GM18858 (cell line): Measurements from ENCODE around the gene TMEM233.
"Not testable (repeated sequence)": the region's sequence is repeated elsewhere in the genome, so short reads cannot be mapped to it uniquely, and the experiment has no call there.

ENCODE experiments used
- ATAC-seq: cut with Tn5 transposase; IDR thresholded peaks from one replicate; pipeline ENCODE4 v1.9.1; 2021; ENCODE audit not compliant: unreplicated experiment

TMEM233 gene

DNA sequence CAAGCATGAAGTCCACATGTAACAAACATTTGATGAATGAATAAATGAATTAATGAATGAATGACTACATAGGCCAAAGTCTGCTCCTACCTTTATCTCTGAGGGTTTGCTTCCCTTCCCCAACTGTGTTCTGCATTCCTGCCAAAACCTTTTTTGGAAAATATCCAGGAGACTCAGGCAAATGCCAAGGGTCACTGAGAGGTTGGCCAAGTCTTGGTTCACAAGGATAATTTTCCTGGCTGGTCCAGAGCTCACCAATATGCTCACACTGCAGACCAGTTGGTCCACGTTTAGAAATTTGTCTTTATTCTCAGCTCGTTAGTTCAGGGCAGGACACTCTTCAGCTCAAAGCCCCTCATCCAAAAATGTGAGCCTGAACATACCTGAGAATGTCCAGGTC, 10.2 kb downstream of the TMEM233 start:
- ATAC-seq = no peak

DNA sequence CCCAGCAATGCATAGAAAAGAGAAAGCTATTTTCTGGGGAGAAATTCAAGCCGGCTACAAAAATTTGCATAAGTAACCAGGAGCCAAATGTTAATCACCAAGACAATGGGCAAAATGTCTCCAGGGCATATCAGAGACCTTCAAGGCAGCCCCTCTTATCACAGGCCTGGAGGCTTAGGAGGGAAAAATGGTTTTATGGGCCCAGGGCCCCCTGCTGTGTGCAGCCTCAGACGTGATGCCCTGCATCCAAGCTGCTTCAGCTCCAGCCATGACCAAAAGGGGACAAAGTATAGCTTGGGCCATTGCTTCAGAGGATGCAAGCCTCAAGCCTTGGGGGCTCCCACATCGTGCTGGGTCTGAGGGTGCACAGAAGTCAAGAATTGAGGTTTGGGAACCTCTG, 15.8 kb downstream of the TMEM233 start:
- no peak for ATAC-seq

DNA sequence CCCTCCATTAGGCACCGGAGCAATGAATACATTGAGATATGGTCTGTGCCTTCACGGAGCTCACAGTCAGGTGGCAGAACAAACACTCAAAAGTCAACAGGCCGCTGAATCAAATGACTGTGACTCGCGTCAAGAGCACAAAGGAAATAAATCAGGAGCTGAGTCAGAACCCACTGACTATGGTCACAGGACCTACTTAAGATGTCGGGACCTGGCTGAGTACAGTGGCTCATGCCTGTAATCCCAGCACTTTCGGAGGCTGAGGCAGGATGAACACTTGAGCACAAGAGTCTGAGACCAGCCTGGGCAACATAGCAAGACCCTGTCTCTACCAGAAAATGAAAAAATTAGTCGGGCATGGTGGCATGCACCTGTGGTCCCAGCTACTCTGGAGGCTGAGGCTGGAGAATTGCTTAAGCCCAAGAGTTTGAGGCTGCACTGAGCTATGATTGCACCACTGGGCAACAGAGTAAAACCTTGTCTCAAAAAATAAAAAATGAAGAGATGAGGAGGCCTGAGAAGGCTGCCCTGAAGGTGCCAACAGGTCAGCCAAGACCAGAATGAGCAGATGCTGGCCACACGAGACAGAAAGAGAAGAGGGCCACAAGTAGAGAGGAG, 19.9 kb downstream of the TMEM233 start:
- no peak for ATAC-seq

GRCh38 chr12:119614705-119615104, 21.1 kb downstream of the TMEM233 start:
- ATAC-seq = no peak

DNA sequence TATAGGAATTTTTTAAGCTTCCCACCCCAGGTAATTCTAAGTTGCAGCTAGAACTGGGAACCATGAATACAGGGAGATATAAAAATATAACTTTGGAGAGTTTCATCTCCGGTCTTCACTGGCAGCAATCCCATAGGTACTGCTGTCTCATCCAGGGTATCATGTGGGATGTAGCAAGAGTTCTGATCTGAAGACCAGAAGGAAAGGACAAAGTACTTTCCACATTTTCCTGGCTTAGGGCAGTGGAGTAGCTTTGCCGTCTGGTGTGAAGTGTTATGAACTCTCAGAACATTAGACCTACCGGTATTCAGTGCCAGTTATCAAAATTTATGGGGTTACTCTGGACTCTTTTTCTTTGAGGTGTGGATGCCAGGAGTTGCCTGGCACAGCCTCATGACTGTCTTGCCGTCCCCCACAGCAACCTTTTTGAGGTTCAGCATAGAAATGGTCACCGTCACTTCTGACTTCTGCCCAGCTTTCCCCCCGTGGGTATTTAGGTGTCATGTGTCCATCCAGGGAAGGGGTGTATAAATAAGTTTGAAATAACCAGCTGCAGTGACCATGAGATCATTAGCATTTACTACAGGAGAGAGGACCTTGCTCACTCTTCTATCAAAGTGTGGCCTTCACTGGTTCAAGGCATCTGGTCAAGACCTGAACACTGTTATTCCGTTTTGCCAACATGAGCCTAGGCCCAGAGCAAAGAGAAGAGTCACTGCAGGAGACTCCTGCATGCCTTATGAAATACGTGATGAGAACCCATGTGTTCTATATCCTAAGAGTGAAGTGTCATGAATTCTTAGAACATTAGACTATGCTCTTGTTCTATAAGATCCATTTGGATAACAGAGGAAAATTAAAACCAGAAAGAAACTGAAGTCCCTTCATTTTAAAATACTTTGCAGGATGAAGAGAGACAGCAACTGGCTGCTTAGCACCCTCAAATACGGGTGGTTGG, 22.2 kb downstream of the TMEM233 start:
- ATAC-seq = no peak

- not testable (repeated sequence) for ATAC-seq
Measured at GRCh38 chr12:119618328-119618896, 24.8 kb downstream of the TMEM233 start.

DNA sequence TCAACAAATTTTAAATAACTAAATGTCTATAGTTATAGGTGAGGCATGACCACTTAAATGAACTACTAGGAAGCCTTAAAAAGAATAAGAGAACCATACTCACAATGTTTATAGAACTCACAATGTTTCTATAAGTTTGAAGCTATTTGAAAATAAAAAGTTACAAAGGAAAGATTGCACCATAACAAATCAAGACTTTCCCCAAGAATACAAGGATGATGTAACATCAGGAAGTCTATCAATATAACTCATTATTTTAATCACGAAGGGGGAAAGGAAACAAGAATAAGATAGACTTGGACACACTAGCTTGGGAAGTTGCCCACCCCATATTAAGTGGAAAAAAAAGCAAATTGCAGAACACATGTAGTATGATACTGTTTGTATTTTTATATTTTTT, 26.9 kb downstream of the TMEM233 start:
- ATAC-seq = no peak

DNA sequence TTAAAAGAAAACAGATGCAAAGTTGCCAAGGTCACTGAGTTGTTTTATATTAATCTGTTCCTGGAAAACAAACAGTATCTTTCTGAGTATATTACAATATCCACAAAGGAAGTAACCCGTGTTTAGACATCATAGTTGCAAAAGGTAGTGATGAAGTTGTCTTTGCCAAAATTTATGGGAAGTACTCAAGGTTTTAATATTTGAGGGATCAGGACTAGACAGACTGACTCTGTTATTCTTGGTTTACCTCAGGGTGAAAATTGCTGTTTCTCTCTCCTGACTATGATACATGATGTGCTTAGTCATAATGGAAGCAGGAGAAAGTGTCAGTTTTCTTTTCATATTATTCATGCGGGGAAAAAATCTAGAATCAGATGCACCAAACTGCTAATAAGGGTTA, 28.3 kb downstream of the TMEM233 start:
- ATAC-seq = no peak

DNA sequence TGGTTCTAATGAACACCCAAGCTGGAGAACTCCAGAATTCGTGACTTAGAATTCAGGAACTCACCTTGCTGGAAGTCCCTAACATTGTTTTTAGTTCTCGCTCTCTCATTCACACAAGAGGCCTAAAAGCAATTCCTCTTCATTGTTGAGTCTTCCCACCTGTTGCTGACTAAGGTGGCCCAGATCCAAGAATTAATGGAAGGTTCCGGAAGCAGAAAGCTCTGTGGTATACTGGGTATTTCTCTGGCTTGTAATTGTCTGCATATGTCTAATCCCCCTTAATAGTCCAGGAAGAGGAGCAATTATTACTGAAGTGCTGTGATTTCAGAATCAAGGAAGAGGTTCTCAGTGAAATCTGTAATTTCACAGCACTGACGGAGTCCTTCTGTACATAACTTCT, 31.4 kb downstream of the TMEM233 start:
- no peak for ATAC-seq

DNA sequence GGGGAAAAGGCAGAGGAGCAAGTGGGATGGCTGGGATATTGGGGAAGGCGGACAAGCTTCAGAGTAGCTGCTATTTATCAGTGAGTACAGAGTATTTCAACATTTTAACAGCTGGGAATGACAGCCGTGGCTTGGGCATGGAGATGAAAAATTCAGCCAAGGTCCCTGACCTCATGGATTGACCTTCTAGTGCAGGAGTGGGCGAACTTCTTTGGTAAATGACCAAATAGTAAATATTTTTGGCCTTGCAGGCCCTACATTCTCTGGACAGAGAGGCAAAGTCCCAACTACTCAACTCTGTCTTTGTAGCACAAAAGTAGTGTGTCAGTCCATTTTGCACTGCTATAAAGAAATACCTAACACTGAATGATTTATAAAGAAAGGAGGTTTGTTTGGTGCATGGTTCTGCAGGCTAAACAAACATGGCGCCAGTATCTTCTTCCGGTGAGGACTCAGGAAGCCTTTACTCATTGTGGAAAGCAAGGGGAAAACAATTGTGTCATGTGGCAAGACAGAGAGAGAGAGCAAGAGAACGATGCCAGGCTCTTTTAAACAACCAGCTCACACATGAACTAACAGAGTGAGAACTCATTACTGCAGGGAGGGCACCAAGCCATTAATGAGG, 33.6 kb downstream of the TMEM233 start:
- ATAC-seq = no peak

DNA sequence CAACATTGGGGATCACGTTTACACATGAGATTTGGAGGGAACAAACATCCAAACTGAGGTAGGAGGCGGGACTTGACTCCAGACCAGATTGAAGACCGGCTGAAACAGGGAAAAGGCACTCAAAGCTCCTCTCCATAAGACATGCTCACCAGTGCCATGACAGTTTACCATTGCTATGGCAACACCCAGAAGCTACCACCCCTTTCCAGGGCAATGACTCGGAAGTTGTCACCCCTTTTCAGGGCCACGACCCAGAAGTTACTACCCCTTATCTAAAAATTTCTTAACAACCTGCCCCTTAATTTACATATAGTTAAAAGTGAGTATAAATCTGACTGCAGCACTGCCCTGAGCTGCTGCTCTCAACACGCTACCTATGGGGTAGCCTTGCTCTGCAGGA, 34.1 kb downstream of the TMEM233 start:
- ATAC-seq = no peak

- ATAC-seq = no peak
Measured at GRCh38 chr12:119630223-119630780, 36.7 kb downstream of the TMEM233 start.

DNA sequence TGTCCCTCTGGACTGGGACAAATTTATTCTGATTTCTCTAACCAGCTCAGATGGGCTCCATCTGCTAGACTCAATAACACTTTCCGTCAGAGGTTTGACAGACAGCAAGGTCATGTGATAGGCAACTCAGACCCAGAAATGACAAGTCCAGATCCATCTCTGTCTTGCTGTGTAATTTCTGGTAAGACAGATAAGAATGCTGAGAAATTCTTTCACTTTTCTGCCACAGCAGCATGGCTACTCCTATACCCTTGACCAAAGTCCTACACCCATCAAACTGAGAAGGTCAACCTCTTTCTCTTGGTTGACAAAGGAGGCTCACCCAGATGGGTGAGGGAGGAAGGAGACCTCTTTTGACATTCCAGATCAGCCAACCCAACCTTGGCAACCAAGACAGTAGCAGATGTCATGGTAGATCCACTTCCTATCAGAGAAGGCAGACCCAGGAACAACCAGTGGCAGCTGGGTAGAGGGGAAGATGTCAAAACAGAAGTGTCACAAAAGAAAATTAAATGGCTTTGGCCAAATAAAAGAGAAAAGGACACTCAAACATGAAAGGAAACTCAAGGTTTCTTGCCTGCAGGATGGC, 37.5 kb downstream of the TMEM233 start:
- no peak for ATAC-seq

- ATAC-seq = no peak
Measured at GRCh38 chr12:119631930-119632678, 38.5 kb downstream of the TMEM233 start.

DNA sequence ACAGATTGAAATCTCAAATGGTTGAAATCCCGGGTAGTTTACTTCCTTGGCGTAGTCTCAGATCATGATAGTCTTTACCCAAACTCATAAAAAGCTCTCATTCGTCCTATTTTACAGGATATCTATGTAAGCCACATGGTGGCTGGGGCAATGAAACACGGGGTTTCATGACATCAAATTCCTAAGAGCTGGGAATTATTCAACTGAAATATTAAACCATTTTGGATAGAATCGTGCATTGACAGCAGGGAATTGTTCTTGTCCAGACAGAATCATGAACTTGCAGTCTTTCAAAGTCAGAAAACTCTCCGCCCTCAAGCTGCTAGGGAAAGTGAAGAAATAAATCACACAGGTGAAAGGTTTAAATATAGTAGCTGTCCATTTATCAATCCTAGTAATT, 41.2 kb downstream of the TMEM233 start:
- no peak for ATAC-seq

DNA sequence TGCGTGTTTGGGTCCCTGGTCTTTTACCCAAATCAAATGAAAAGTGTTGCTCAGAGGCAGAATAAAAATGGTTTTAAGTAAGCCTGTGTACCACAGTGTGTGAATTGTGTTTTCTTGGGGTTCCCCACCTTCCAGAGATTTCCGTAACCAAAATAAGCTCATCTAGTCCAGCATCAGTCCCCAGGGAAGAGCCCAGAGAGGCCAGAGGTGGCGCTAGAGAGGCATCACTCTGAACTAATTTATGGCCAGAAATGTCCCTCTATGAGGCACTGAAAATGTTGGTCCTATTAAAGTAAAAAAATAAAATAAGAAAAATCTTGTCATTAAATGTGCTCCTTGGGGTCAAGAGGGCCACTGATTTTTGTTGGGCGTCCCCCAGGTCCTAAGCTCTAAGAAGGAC, 49.4 kb downstream of the TMEM233 start:
- no peak for ATAC-seq

DNA sequence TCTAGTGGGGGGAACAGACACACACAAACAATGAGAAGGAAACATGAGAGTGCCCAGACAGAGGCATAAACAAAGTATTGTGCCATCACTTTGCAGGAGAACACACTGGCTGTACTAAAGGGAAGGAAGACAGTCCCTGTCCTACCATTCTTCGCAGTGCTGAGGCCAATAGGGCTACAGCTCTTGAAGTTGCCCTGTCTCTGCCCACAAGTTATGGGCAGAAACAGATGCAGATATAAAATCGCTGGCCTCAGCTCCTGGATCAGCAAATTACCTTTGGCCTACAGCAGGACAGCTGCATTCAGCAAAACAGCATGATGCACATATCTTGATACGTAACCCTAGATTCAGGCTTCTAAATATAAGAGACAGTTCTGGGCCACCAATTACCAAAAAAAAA, 51.4 kb downstream of the TMEM233 start:
- no peak for ATAC-seq

DNA sequence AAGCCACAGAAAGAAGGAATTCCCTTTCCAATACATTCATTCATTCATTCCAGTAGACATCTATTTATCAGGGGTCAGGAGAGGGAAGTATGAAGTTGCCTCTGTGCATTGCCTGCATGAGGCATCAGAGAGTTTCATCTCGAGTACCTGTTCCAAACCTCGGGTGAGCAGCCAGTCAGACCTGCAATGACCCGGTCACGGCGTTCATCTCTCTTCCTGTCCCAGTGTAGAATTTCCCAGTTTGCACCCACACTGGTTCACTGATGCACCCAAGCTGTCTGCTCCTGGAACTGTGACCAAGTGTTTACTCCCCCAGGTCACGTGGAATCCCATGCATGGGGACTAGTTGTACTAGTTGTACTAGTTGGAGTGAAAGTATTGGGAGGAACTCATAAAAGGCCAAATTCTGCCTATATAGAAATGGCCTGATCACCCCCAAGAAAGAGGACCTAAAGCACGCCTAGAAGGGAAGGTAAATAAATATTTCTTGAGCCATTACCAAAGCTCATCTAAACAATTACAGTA, 52.0 kb downstream of the TMEM233 start:
- no peak for ATAC-seq

DNA sequence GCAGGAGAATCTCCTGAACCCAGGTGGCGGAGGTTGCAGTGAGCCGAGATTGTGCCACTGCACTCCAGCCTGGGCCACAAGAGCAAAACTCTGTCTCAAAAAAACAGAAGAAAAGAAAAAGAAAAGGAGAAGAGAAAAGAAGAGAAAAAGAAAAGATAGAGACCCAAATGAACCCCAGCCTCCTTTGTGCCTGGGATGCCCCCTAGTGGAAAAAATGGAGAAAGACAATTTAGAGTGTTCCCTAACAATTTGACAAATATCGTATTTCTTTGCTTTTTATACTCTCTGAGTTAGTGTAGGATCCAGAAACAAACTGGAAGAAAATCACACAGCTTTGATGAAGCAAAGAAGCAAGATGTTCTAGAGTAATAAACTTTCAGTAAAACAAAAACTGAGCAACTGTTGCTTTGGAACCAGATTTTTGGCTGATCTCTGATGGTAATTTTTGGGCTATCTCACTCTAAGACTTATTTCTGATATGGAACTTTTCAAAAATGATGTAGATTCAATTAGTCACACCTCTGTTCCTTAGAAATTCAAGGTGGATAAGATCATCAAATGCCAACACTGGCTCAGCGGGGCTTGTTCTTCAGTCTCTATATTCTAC, 55.7 kb downstream of the TMEM233 start:
- ATAC-seq = no peak

GRCh38 chr12:119652665-119653064, 59.1 kb downstream of the TMEM233 start:
- no peak for ATAC-seq
